HL-60/S4 (cell line): ENCODE results near the gene PHACTR1.

Experiments used
- in situ Hi-C: fragments of 300-500 bp; cut with MboI; formaldehyde crosslinking; loops from 2 replicates; pipeline ENCODE4 v1.14.3; 2022; ENCODE audit warnings: low sequenced_read_pairs

PHACTR1 gene

DNA sequence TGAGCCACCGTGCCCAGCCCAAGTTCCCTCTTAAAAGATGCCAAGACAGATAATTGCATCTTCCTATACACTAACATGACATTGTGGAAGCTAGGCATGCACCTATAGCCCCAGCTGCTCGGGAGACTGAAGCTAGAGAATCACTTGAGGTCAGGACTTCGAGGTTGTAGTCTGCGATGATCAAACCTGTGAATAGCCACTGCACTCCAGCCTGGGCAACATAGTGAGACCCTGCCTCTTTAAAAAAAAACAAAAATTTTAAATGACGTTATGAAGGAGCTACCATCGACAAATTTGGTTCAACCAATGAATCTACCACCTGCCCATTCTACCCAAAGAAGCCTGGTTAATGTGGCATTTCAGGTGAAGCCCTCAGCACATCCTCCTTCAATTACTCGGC, 531.1 kb downstream of the PHACTR1 start:
- in situ Hi-C loops = no loop called here

DNA sequence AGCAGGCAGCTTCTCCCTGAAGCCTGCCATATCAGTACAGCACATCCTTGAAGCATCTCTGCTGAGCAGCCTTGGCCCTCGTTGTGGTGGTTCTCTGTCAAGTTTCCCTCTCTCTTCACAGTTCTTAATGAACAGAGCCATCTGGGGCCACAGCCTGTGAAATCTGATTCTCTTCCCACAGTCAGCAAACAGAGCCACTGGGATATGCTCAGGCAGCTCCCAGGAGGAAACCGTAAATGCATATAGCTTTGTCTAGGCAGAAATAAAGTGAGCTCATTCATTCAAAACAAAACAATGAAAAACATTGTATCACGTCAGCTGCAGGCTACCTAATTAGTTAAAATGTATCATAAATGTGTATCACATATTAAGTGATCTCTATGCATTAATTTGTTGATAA, 531.5 kb downstream of the PHACTR1 start:
- in situ Hi-C loops = no loop called here

DNA sequence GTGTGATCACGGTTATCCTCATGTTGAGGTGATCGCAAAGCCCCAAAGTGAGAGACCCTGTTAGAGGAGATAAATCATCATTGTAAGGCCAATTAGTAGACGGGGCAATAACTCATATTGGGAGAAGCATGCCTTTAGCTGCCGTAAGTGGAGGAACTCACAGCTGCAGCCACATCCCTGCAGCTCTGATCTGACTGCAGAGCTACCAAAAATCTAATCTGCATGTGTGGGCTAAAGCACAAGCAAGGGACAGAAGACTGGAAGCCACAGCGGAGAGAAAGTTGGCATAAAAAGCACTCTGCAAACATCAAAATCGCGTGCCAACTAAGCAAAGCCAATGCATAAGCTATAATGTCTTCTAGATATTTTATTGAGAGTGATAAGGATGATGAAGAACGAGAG, 532.0 kb downstream of the PHACTR1 start:
- in situ Hi-C loops = no loop called here

DNA sequence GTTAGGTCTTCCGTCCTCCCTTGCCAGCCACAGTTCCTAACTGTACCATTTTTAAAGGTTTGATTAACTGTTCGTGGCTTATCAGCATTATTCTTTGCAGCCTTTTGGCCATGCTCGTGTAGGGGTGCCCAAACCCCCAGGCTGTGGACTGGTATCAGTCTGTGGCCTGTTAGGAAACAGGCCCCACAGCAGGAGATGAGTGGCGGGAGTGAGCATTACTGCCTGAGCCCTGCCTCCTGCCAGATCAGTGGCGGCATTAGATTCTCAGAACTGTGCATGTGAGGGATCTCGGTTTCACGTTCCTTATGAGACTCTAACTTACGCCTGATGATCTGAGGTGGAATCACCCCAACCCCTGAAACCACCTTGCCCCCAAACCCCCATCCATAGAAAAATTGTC, 532.4 kb downstream of the PHACTR1 start:
- in situ Hi-C loops = no loop called here

DNA sequence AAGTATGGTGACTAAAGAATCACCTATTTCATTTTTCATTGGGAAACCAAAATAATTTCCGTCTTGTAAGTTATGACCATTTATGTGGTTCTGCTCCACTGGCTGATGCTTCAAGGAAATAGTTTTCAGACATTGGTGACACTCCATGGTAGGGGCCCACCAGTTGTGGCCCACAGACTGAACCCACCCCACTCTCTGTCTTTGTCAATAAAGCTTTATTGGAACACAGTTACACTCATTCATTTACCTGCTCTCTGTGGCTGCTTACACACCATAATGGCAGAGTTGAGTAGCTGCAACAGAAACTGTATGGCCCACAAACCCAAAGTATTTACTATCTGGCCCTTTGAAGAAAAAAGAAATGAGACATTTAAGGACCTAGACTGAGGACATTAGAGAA, 533.2 kb downstream of the PHACTR1 start:
- in situ Hi-C loops = no loop called here

DNA sequence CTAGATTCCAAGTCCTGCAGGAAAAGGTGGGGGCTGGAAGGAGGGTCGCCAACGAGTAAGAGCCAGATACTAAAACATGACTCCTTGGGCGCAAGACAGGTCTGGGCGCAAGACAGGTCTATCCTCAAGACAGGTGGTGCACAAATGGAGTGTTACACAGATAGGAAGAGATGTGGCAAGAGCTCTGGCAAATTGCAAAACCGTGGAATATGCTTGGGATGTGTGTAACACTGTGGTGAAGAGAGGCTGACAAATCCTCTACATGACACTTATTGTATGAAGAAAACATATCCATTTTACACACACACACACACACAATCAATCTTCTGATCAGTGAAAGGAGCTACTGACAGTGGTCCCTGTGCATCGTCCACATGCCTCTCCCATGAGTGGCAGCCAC, 534.1 kb downstream of the PHACTR1 start:
- in situ Hi-C loops = no loop called here

DNA sequence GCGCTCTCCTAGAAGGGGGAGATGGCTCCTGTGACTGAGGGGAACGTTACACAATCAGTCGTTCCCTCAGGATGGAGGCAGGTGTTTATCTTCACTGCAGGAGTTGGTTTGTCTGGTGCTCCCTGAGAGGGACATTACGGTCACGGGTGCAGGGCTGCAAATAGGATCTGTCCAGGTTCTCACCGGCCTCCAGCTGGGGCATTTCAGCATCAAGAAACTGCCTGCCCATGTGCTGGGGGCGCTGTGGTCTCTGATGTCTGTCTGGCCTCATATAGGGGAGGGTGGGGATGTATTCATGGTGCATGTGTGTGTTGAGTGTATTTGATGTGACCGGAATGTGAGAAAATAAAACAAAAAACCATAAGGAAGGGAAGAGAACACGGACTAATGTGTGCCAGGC, 534.7 kb downstream of the PHACTR1 start:
- in situ Hi-C loops = no loop called here

DNA sequence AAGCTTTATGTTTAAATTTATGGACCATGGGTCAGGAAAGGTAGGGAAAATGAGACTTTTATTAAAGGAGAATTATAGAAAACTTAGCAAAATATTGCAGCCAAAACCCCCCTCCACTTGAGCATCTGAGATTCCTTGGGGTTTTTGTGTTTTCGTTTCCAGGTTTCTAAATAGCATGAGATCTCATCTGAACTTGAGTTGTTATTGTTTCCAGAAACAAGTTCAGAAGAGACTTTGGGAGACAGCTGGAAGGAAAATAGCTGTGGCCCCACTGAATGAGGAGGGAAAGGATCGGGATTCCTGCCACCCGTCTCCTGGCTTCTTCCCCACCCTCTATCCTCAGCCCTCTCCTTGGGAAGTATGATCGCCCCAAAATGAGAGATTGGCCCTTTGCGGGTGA, 536.2 kb downstream of the PHACTR1 start:
- in situ Hi-C loops = no loop called here

DNA sequence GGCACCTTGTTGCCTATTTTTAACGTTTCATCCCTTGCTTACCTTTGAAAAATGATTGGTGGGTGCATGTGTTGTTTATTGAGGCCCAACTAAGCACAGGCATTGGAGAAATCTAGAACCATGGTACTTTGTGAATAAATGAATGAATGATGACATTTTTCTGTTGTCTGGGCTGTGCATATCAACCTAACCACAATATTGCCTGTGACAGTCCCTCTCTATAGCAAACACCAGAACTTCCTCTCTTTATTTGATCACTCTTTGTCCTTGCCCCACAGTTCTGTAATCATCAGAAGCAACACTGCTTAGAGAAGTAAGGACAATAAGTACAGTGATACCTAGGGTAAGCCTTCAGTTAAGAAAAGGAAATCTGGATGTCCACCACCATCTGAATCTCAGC, 536.7 kb downstream of the PHACTR1 start:
- in situ Hi-C loops = no loop called here

DNA sequence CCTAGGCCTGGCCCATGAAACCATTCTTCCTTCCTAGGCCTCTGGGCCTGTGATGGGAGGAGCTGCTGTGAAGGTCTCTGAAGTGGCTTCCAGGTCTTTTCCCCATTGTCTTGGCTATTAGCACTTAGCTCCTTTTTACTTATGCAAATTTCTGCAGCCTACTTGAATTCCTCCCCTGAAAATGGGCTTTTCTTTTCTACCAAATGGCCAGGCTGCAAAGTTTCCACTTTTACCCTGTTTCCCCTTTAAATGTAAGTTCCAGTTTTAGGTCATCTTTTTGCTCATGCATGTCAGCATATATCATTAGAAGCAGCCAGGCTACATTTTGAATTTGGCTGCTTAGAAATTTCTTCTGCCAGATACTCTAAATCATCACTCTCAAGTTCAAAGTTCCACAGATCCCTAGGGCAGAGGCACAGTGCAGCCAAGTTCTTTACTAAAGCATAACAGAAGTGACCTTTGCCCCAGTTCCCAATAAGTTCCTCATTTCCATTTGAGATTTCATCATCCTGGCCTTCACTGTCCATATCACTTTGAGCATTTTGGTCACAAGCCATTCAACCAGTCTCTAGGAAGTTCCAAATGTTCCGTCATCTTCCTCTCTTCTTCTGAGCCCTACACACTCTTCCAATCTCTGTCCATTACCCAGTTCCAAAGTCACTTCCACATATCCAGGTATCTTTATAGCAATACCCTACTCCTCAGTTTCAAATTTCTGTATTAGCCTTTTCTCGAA, 539.9 kb downstream of the PHACTR1 start:
- in situ Hi-C loops = no loop called here

DNA sequence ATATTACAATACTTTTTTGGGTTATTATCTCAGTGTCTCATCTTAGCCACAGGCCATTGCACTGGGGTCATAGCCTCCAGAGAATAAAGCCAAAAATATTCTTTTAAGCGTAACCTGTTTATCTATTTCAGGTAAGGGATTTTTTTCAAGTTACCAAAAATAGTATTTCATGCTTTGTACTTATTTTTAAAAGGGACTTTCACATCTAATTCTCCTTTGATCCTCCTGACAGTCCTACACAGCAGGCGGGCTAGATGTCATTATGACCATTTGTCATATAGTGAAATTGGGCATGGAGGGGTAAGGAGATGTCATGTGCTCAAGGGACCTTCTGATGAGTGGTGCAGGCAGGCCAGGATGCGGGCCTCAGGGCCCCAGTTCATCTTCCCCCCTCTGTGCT, 542.8 kb downstream of the PHACTR1 start:
- in situ Hi-C loops = no loop called here

DNA sequence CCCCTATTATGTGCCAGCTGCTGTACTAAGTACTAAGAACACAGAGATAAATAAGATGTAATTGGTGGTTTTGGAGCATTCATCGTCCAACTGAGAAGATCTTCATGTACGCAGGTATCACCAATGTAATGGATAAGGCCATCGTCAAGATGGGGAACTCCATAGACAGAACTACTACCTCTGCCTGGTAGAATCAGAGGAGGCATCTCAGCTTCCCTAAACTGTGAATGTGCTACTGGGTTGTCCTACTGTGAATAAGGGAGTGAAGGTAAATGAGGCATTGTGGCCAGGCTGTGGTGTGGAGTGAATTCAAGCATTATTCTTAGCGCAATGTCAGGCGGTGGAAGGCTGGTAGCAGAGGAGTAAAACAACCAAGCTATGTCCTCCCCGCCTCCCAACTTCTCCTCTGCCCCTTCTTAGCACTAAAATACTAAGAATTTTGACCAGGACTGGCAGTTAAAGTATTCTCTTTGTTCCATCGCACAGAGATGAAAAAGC, 543.6 kb downstream of the PHACTR1 start:
- in situ Hi-C loops = no loop called here

DNA sequence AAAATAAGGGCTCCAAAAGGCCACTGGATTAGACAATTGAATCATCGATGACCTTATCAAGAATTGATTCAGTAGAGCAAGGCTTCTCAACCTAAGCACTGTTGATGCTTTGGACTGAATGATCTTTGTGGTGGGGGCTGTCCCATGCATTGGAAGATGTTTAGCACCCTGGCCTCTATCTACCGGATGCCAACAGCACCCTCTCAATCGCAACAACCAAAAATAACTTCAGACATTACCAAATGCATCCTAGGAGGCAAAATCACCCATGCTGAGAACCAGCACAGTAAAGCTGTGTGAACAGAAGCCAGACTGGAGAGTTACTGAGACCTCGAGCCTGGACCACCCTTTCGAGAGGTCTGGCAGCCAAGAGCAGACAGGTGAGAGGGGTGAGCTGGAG, 544.3 kb downstream of the PHACTR1 start:
- in situ Hi-C loops = no loop called here

DNA sequence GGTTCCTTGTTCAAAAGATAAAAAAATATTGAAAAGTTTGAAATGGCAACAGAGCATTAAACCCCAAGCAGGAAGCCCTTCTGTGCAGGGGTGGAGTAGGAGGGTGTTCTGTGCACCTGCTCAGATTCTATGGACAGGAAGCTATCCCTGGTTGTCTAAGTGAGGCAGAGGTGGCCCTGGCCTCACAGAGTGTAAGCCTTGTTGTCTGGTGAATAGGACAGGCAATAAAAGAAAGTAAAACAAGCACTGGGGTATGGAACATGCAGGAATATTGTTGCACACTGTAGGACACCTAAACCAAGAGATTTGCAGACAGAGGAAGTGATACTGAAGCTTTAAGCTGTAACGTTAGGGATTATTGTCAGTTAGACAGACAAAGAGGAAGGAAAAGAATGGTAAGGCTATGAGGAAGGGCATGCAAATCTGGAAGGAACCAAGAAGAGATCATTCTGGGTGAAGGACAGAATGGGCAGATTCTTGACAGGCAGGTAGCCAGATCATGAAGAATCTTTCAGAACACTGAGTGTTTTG, 545.0 kb downstream of the PHACTR1 start:
- in situ Hi-C loops = no loop called here

DNA sequence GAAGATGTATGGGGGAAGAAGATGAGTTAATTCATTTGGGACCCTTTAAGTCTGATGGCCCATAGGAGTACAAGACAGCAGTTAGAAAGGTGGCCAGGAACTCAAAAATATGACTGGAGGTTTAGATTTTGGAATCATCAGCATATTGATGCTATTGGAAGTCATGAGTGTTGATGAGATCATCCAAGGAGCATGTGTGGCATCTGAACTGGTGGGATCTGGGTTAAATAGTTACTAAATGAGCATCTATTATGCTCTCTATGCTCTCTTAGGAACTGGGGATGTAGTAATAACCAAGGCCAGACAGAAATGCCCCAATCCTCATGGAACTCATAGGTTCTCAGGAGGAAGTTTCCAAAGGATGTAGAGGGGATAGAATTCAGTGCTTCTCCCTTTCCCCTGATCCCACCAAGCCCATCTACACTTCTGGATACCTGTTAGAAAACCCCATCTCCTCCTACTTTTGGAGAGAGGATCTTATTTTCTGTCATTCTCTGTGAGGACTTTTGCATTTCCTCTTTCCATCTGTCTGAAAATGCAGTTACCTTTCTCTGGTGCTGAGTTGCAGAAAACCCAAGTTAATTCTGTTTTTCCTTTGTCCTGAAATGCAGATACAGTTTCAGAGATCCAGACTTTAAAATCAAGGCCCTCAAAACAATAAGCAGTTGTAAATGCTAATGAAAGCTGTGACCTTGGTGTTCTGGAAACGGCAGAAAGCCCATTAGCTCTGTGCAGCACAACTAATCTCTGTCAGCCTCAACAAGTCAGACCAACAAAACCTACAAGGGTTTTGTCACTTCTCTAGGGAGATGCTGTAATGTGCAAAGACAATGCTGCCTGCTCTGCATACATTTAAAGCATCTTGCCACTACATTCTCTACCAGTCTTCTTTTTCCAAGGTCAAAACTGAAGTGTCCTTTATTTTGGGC, 546.0 kb downstream of the PHACTR1 start:
- in situ Hi-C loops = no loop called here

DNA sequence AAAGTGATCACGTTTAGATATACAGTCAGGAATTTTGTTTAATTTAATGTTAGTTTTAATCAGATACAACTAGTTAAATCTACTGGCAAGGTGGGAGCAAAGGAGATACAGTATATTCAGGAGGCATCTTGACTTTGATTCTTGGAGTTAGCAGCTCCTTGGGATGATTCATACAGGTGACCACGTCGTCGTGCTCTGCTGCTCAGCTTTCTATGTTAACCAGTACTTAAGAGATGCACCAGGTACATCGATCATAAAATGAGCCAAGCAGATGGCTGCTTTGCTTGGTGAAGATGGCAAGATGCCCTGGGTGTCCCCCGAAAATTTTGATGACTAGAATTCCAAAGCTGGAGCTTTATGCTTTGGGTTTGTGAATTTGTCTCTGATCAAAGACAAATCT, 547.1 kb downstream of the PHACTR1 start:
- in situ Hi-C loops = no loop called here

DNA sequence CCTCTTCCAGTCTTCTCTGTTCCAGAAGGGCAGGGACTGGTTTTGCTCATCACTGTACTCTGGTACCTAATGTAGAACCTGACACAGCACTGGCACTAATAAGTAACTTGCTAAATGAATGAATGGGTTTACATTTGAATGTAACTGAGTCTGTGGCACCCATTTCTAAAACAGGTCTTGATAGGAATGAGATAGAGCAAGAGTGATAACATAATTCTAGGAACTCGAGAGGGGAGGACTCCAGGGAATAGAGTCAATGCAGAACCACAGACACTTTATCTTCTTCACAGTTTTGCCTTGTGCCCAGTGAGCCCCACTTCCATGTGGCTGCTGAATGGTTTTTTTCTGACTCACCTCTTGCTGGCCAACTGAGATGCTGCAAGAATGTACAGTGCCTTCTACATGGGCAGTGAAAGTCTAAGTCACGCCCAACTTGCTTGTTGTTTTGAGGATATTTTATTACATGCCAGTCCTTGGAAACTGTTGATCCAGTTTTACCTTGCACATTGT, 550.6 kb downstream of the PHACTR1 start:
- in situ Hi-C loops = no loop called here

DNA sequence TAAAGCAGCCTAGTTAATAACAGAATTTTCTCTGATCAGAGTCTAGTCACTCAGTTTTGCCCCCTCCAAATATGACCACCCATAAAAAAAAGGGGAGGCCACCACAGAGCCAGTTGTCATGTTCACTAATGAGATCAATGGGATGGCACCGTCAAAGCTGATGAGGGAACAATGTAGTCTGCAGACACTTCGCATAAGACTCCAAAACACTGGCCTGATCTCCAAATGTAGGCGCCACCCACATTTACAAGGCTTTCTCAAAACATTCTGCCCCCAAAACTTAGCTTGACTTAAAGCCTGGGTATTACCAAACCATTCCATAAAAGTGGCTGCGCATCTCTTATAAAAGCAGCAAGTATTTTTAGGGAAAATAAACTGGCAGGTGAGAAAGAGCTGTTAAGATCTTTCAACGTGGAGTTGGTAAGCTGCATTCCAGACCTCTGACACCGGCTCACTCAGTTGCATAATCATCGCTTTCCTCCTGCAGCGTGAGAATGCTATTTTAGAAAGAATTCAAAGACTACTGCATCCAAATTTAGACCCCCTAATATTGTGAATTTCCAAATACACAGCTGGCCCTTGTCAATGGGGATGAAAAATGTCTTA, 552.4 kb downstream of the PHACTR1 start:
- in situ Hi-C loops = no loop called here

DNA sequence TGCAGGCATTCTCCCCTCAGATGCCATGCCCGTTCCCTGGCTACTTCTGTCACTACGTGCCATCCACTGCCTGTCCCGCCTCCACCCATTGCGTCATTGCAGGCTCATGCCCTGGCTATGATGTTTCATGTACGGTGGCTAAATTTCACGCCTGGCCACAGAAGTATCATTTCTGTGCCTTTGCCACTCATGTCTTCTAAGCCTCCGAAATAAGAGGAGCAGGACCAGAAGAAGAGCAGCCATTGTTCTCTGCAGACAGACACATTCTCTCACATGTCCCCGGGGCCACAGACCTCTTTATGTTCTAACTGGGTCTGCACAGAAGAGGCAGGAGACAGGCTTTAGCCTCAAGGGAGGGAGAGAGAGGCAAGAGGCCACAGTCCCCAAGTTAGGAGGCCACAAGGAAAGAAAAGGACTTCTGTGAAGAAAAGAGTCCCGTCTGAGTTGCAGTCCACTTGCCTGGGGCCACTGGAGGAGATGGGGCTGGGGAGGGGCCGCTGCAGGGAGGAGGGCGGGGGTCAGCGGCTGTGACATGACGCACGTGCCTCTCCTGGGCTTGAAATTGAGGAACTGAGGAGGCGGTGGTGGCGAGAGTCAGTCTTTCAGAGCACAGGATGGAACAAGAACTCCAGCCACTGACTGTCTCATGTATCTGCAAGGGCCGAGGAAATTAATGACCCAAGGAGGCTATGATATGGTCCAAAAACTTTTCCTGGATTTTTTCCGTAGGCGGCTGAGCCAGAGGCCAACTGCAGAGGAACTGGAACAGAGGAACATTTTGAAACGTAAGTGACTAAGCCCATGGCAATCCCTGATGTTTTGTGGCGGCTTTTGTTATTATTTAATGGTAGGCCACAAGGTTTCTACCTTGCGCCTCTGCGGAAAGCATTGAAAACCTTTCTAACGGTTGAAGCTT, 555.8 kb downstream of the PHACTR1 start:
- in situ Hi-C loops = no loop called here
